ENCODE measurements around the gene VAV3.
"Not testable (repeated sequence)": the region's sequence is repeated elsewhere in the genome, so short reads cannot be mapped to it uniquely, and the experiment has no call there.

Gene VAV3

DNA sequence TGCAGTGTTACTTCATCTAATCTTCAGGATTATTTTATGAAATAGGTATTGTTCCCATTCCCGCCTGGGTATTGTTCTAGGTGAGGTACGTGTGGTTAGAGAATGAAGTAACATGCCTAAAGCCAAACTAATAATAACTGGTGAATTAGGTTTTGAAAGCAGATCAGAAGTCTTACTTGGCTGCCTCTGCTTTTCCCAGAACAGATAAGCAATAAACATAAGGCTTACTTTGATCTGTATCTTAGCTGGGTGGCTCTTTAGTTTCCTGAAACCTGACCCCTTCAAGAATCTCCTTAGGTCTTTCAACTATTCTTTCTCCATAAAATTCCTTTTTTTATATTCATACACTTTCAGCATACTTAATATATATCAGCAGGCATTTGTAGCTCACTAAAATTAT lies 65.3 kb downstream of the VAV3 start:
- no peak for DNase-seq
- in situ Hi-C loops (cut with HindIII; ENCODE audit: low pct_ligation_motif_present, low pct_unique_long_range_greater_than_20kb, low sequenced_read_pairs) = no loop called here

DNA sequence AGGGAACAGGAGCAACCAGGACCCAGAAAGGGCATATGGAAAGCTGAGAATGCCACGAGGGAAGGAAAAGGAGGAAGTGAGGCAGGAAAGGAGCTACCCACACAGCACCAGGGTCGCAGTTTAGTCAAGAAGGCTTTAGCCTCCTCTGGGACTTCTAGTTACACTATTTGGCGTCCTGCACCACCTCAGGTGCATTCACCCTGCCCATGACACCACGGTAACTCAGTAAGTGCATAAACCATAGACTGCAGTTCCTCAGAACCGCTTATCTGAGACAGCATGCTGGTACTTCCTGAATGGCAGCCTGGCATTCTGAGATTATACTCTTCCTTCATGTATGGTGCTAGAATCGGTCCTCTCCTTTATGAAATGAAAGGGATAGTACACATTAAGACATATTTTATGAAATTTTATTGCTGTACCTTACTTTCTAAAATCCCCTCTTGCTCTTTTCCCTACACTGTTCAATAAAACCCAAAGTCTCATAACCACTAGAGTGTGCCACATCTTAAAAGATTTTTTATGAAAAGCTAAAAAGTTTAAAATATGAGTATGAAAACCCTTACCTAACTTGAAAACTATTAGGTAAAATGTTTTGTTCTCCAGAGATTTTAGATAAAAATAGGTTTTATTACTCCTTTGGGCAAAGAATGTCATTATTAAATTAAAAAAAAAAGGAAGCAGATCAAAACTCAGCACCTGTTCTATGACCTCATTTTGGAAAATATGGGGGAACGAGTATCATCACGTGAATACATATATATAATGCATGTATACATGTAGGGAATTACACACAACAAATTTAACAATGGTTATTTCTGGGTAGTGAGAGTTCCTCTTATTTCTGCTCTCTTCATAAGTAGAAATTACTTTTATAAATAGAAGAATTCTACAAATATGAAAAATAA lies 67.3 kb downstream of the VAV3 start:
- DNase-seq = no peak
- in situ Hi-C loops (cut with HindIII; ENCODE audit: low pct_ligation_motif_present, low pct_unique_long_range_greater_than_20kb, low sequenced_read_pairs) = no loop called here

DNA sequence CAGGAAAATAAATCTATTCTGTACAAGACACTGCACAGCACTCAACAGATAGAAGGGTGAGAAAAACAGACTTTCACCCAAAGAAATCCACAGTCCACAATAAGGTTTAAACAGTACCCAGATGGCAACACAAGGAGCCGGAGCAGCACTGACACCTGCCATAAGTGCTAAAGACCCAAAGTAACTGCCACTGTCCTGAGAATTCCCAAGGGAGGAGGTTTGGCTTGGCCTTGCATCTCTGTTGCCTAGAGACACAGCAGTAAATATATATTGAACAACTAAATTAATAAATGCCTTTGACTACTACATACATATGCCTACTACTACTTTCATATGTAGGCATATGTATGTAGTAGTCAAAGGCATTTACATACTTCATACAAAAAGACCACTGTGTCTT lies 68.0 kb downstream of the VAV3 start:
- no peak for DNase-seq
- in situ Hi-C loops (cut with HindIII; ENCODE audit: low pct_ligation_motif_present, low pct_unique_long_range_greater_than_20kb, low sequenced_read_pairs) = no loop called here

DNA sequence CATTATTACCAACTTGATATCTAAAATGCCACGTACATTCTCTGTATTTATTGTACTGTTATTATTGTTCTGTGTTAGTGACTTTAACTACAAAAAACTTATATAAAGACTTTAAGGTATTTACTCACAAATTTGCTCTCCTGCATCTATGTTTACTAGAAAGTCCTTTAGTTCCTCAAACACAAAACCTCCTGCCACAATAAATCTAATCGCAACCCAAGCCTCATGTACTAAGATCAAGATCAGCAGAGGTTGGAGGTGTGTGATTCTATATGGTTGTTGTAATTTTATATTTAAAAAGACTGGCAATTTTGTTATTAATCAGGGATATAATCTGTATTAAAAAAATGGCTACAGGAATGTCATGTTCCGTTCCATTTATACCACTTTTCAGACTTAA lies 68.6 kb downstream of the VAV3 start:
- in situ Hi-C loops (cut with HindIII; ENCODE audit: low pct_ligation_motif_present, low pct_unique_long_range_greater_than_20kb, low sequenced_read_pairs) = no loop called here
- no peak for DNase-seq

DNA sequence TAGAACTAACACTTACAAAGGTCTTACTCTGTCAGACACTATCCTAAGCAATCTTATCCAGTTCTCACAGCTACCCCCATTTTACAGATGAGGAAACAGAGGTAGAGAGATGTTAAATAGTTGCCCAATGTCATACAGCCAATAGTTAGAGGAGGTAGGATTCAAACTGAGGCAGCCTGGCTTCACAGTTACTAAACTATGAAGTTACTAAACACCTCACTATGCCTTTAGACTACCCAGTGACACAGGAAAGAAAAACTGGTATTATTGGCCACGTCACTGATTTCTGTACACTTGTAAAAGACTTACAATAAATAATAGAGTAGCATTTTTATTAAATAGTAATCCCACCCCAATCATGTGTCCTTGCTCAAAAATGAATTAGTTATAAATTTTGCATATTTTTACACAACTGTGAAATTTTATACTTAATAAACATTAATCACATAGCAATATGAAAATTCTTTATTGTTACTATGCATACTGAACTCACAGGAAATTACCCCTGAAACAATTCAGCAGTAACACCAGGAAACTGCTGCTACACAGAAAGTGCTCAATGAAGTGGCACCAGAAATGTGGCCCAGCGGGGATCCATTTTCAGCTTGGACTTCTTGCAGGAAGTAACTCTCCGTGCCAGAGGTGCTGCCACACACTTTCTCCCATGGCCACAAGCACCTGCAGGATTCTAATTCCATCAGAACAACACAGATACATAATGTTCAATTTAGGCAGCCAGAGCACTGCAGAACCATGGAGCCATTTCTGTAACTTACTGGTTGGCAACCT lies 69.4 kb downstream of the VAV3 start:
- DNase-seq = no peak
- in situ Hi-C loops (cut with HindIII; ENCODE audit: low pct_ligation_motif_present, low pct_unique_long_range_greater_than_20kb, low sequenced_read_pairs) = no loop called here

DNA sequence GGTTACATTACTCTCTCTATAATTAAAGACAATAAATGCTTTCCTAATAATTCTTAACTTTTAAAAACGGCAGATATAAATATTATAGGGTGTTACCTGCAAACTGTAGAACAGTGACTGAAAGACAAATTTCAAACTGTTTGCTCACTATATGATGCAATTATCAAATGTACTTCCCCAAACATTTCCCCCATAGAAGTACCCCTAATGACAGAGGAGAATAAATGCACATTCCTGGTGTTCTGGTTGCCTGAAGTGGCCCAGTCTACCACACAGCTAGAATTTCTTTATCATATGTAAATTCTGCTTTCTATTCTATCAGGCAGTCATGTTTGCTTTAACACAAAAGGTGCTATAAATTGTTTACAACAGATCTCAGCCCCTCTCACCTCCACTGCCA lies 70.4 kb downstream of the VAV3 start:
- in situ Hi-C loops (cut with HindIII; ENCODE audit: low pct_ligation_motif_present, low pct_unique_long_range_greater_than_20kb, low sequenced_read_pairs) = no loop called here
- DNase-seq = no peak

DNA sequence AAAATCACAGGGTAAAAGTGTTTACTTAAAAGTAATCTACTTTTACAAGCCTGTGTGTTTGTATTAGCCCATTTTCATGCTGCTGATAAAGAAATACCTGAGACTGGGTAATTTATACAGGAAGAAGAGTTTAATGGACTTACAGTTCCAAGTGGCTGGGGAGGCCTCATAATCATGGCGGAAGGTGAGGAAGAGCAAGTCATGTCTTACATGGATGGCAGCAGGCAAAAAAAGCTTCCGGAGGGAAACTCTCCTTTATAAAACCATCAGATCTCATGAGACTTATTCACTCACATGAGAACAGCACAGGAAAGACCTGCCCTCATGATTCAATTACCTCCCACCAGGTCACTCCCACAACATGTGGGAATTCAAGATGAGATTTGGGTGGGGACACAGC lies 71.6 kb downstream of the VAV3 start:
- DNase-seq; in situ Hi-C loops (cut with HindIII; ENCODE audit: low pct_ligation_motif_present, low pct_unique_long_range_greater_than_20kb, low sequenced_read_pairs): not testable (repeated sequence)

DNA sequence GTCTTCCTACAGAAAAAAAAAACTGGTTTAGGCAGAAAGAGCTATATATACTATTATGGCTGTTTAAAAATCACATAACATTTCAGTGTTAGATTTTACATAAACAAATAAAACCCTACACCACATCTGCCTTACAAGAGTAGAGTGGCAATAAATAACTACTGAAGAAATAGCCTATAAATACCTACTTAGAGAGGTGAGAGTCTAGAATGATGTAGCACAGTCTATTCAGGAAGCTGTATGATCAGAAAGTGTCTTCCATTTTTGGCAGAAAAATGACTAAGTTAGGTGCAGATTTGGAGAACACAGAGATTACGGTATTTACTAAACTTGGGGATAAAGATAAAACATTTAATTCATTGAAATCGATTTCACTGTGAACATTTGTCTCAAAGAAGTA lies 75.5 kb downstream of the VAV3 start:
- in situ Hi-C loops (cut with HindIII; ENCODE audit: low pct_ligation_motif_present, low pct_unique_long_range_greater_than_20kb, low sequenced_read_pairs) = no loop called here

DNA sequence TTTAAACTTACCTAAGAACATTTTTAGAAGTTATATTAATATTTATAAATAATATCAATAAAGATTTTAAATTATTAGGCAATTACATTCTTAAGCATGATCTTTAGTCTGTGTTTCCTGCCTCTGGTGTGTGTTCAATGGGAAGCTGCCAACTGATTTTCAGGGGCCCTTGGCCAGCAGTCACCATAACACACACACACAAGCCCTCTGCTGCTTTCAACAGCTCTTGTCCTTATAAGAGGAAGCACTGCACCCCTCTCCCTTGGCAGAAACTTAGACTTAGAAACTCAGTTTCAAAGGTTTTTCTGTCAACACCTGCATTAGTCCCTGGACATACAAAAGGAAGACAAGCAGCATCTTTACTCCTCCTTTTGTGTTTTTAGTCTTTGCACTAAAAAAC lies 81.4 kb downstream of the VAV3 start:
- in situ Hi-C loops (cut with HindIII; ENCODE audit: low pct_ligation_motif_present, low pct_unique_long_range_greater_than_20kb, low sequenced_read_pairs) = no loop called here
- no peak for DNase-seq

More for the DNA sequence above, 75.5 kb downstream of the VAV3 start:
- DNase-seq = no peak

DNA sequence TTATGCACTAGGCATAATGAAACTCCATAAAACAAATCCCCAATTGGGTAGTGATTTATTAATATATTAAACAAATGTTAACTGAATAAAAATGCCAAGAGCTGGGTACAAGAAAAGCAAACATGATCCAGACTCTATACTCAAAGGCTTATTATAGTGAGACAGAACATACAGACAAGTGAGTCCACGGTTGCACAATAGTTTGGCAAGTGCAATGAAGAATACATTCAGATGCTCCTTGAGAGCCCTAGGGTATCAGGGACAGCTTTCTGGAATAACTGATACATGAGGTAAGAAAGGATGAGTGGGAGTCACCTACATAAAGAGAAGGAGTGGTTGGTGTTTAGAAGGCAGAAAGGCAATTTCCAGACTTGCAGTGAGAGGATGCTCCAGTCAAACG lies 85.1 kb downstream of the VAV3 start:
- in situ Hi-C loops (cut with HindIII; ENCODE audit: low pct_ligation_motif_present, low pct_unique_long_range_greater_than_20kb, low sequenced_read_pairs) = no loop called here
- DNase-seq = no peak

DNA sequence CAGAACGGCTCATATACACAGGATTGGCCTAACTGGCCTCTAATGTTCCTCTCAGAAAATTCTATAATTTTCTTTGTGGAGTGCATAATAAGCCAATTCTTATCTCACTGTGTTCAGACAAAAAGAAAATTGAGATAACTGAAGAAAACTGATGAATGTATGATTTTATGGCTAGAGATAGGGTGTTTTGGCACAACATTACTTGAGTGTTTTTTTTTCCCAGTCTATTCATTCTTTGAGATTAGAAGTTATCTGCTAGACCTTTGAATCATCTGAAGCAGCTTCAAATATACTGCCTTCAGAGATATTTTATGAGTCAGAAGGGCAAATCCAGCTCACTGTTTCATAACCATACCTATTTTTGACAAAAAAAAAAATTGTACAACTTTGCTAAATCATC lies 85.6 kb downstream of the VAV3 start:
- in situ Hi-C loops (cut with HindIII; ENCODE audit: low pct_ligation_motif_present, low pct_unique_long_range_greater_than_20kb, low sequenced_read_pairs) = no loop called here

DNA sequence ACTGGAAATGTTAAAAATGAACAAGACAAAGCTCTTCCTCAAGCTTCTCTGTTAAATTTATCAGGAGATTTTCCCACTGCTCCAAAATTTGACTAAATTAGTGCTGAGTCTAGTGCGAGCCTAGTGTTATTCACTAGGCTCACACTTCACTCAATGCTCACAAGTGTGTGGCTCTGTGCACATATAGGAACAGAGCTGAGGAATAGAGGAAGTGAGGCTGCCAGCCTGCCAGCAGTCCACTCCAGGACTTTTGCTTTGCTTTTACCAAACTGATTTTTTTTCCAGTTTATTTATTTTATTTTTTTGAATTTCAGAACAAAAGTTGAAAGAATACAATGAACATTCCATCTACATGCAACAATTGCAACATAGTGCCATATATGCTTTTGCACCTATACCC lies 87.2 kb downstream of the VAV3 start:
- DNase-seq = no peak
- in situ Hi-C loops (cut with HindIII; ENCODE audit: low pct_ligation_motif_present, low pct_unique_long_range_greater_than_20kb, low sequenced_read_pairs) = no loop called here

More for the DNA sequence above, 85.6 kb downstream of the VAV3 start:
- no peak for DNase-seq

DNA sequence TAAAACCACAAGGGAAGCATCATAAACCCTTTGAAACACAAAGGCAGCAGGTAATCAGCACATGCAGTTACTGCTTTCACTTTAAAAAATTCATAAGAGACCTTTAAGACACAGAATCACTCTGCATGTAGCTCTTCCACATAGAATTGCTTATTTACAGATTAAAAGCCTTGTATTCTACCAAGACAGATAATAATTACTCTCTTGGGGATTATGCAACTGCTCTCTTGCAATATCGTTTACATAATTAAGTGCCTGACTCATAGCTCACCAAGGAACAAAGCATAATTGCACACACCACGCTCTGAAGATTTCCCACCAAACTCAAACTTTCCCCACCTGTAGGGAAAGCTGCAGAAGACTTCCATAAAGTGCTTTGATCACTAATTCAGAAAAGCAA lies 87.9 kb downstream of the VAV3 start:
- in situ Hi-C loops (cut with HindIII; ENCODE audit: low pct_ligation_motif_present, low pct_unique_long_range_greater_than_20kb, low sequenced_read_pairs) = no loop called here
- no peak for DNase-seq

DNA sequence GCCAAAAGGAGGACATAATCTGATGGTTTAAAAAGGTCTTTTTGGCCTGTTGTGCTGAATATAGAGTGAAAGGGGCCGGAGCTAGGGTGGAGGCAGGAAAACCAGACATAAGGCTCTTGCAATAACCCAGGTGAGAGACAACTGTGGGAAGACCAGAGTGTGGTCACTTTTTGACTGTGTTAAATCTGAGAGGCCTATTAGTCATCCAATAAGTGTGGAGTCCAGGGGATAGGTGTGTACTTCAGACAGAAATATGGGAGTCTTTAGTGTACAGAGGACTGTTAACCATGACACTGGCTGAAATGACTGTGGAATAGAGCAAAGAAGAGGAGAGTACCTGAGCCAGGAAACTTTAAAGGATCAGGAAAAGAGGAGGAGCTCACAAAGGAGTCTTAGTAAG lies 89.3 kb downstream of the VAV3 start:
- no peak for DNase-seq
- in situ Hi-C loops (cut with HindIII; ENCODE audit: low pct_ligation_motif_present, low pct_unique_long_range_greater_than_20kb, low sequenced_read_pairs) = no loop called here

DNA sequence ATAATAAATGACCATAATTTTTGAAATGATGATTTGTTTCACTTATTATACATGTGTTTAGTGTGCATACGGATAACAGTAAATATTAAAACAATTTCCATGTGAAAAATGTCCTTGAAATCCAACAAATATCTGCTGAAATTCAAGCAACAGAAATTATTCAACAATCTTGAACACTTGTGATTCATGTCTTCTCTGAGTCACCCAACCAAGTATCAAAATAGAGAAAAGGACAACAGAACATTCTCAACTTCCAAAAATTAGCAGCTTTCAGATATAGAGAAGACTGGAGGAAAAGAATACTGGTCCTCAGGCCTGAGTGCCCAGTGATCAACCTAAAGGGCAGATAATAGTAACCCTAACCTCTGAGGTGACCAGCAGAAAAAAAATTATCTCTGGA lies 90.8 kb downstream of the VAV3 start:
- no peak for DNase-seq
- in situ Hi-C loops (cut with HindIII; ENCODE audit: low pct_ligation_motif_present, low pct_unique_long_range_greater_than_20kb, low sequenced_read_pairs) = no loop called here

DNA sequence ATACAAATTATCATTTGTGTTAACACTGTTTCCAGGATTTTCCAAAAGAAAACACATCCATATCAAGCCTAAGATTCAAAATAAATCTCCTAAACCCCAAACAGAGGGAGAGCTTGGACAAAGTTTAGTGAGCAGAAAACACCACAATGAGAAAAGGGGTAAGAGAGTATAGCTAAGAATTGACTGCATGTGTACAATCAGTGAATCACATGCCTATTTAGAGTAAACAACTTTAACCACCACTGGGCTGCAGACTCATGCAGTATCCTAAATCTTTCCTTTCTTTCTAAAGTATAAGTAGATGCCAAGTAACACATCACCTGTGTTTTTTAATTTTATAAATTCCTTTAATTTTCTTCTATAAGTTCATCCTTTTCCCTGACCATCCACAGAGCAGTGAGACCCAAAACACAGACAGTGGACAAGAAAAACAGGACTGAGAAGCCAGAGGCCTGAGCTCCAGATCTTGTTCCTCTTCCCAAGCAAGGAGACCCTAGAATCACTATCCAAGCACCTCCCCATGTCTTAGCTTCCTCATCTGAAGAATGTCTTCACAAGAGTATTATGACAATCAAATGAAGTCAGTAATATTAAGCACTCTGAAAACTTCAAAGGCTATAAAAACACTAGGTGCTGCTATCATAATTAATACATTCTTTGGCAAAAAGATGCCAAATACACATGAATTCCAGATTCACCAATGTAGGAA lies 93.1 kb downstream of the VAV3 start:
- in situ Hi-C loops (cut with HindIII; ENCODE audit: low pct_ligation_motif_present, low pct_unique_long_range_greater_than_20kb, low sequenced_read_pairs) = no loop called here

DNA sequence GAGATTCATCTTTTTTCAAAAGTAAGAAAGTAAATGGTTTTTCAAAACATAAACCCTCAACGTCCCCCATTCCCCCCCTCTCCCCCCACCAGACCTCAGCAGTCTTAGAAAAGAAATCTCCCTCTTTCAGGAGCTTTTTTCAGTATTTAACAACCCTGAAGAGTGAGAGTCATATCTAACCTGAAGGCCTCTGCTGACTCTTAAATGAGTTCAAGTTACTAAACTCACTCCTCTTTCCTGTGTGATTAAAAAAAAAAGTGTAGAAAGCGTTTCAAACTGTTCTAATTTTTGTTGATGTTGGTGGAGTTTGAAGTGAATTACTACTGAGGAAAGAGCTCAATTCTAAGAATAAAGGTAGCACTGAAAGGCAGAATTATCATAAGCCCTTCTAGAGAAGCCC lies 93.7 kb downstream of the VAV3 start:
- in situ Hi-C loops (cut with HindIII; ENCODE audit: low pct_ligation_motif_present, low pct_unique_long_range_greater_than_20kb, low sequenced_read_pairs) = no loop called here

More for the DNA sequence above, 93.1 kb downstream of the VAV3 start:
- no peak for DNase-seq

DNA sequence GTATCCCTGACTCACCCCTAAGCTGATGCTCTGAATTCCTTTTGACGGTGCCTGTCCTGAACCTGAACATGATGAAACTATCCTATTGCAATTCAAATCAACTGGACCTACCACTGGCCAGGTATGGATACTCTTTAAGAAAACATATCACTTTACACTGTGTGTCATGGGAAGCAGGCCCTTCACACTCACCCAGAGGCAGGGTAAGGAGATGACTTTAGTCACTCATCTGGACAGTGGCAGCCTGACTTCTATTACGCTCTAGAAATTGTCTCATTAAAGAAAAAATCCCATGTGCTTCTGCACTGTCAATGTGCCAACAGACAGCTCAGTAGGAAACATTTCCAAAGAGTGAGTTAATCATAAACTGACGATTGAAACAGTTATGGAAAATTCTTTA lies 94.3 kb downstream of the VAV3 start:
- in situ Hi-C loops (cut with HindIII; ENCODE audit: low pct_ligation_motif_present, low pct_unique_long_range_greater_than_20kb, low sequenced_read_pairs) = no loop called here
- DNase-seq = no peak

More for the DNA sequence above, 93.7 kb downstream of the VAV3 start:
- DNase-seq = no peak

DNA sequence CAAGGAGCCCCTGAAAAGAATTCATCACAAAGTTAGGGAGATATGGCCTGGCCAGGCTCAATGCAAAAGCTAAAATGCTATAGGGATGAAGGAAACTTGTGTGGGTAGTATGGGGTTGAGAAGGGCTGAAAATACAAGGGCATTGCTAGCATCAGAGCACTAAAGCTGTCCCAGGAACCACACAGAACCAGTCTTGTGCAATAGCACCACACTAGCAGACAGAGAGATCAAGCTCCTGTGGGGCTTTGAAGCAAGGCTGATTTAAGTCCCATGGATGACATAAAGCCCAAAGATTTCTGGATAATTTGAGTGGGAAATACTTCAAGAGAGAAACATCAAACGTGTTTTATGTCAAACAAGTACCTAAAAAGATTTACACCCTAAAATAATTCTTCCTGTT lies 97.1 kb downstream of the VAV3 start:
- in situ Hi-C loops (cut with HindIII; ENCODE audit: low pct_ligation_motif_present, low pct_unique_long_range_greater_than_20kb, low sequenced_read_pairs) = no loop called here
- no peak for DNase-seq
